GM18520 (cell line): ENCODE measurements around the gene CPT2.

Source experiments
- ATAC-seq: cut with Tn5 transposase; IDR thresholded peaks from one replicate; pipeline ENCODE4 v1.9.1; 2021; ENCODE audit not compliant: unreplicated experiment

Gene CPT2

GRCh38 chr1:53196485-53197290, at the start of gene CPT2:
TSS of gene CPT2 (plus strand) at chr1:53196824. CDS start at chr1:53196944, 120 bp downstream.
- ATAC-seq, result peak; percentile 97

DNA sequence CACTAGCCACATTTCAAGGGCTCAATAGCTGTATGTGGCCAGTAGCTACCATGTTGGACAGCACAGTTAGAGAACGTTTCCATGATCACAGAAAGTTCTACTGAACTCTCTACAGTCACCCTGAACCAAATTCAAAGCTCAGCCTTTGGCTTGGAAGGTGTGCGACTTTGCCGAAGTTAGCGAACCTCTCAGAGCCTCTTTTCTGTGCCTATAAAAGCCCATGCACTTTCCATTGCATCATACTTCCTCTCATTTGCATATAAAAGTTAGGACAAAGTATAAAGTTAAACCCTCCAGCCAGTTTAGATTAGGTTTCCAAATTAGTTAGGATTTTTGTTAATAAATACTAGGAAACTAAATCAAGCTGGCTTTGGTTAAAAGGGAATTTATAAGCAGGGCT, 49.5 kb upstream of the CPT2 start:
- no peak for ATAC-seq

DNA sequence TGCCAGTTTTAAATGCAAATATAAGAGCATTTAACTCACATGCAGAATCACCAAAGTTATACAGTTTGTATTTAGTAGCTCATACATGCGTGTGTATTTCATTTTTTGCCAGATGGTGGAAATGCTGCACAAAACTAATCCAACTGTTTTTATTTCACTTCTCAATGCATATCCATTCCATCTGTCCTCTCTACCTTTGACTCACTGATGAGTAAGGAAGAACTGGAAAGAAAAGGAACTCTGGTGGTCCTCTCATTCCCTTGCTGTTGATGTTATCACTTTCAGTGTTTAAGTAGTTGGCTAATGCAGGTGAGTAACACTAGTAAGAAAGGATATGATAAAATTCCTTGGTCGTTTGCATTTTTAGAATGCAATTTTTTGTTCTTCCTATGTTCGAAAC, 48.5 kb upstream of the CPT2 start:
- no peak for ATAC-seq

DNA sequence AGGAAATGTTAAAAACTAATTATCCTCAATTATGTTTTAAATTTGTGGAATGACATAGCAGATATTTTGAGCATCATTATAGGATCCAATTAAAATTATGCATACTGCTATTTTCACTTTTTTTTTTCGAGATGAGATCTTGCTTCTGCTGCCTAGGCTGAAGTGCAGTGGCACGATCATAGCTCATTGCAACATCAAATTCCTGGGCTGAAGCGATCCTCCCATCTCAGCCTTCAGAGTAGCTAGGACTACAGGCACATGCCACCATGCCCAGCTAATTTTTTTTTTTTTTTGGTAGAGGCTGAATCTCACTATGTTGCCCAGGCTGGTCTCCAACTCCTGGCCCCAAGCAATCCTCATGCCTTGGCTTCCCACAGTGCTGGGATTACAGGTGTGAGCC, 42.9 kb upstream of the CPT2 start:
- ATAC-seq, result no peak

DNA sequence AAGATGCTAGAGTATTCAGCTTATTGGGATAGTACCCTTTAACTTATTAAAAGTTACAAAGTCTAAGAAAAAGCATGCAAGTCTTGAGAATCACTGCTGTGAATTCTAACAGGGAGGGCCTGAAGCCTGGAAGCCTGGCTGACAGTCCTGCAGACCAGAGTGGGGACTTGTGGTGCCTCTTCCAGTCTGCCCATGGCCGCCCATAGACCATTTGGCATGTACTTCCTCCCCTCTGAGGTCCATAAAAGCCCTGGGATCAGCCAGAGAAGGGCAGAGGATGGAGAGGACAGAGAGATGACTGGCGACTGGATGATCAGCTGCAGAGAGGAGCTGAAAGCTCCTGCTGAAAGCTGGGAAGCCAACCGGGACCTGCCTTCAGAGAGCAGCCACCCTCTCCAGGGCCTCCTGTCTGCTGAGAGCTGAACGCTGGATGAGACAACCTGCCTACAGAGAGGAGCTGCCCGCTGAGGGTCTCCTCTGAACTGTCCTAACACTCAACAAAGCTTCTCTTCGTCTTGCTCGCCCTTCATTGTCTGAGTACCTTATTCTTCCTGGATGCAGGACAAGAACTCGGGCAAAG, 41.7 kb upstream of the CPT2 start:
- ATAC-seq, result no peak

DNA sequence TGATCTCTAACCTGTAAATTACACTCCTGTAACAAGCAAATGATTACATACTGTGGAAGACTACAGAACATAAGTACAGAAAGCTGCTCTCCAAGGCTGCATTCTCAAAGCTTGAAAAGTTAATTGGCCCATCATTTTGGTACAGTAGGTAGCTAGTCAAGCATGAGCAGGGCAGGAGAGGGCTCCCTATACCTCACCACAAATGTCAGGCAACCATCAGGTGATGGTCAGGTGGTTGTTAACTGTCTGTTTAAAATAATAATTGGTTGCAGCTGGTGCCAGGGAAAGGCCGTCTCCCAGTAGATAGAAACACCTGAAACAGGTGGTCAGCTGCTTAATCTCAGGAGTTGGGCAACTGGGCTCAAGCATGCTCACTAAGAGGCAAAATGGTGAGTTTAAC, 41.1 kb upstream of the CPT2 start:
- no peak for ATAC-seq

DNA sequence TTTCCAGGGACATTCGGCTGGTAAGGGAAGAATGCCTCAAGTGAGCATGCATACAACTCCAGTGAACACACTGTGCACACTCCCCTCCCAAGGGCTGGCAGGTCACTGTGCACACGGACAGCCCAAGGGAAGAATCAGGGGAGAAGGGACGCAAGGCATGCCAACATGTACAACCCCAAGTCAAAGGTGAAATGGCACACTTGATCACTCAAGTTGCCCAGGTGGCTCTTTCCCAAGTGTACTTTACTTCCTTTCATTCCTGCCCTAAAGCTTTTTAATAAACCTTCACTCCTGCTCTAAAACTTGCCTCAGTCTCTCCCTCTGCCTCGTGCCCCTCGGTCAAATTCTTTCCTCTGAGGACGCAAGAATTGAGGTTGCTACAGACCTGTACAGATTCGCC, 40.7 kb upstream of the CPT2 start:
- ATAC-seq, result no peak

DNA sequence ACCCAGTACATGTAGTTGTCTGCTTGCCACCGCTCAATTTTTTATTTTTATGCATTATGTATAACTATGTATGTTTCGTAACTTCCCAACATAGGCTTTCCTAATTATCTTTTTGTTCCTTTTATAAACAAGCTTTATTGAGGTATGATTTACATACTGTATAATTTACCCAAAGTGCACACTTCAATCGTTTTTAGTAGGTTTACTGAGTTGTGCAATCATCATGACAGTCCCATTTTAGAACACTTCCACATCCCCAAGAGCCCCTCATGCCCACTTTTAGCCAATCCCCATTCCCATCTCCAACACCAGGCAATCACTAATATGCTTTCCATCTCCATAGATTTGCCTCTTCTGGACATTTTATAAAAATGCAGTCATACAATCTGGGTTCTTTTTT, 39.8 kb upstream of the CPT2 start:
- no peak for ATAC-seq

- ATAC-seq, result no peak
Measured at GRCh38 chr1:53158900-53159299, 37.7 kb upstream of the CPT2 start.

DNA sequence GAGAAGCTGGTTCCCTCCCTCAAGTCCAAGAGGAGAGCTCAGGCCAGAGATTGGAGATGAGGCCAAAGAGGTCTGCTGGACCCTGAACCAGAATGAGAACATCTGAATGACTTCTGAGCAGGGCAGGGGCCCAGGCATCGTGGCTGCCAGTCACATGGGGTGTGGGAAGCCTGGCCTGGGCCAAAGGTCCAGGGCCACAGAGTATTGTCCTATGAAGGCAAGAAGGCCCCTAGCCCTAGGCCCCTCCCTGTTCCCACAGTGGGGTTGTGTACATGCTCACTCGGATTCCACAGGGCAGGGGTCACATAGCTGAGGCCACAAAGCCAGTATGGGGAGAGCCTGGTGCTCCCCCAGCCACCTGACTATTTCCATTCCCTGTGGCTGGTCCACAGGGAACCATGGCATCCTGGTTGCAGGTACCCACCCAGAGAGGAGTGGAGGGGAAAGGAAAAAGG, 35.7 kb upstream of the CPT2 start:
- ATAC-seq, result no peak

DNA sequence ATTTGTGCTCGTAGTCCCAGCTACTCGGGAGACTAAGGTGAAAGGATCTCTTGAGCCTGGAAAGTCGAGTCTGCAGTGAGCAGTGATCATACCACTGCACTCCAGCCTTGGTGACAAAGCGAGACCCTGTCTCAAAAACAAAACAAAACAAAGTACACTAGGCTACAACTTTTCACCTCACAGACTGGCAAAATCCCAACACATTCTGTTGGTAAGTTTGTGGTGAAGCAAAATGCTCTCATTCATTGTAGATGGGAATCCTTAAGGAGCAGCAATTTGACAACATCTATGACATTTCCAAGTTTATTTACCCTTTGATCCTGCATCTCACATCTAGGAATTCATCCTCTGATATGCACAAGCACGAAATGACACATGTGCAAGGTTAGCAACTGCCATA, 34.0 kb upstream of the CPT2 start:
- ATAC-seq, result no peak

GRCh38 chr1:53163291-53163768, 33.3 kb upstream of the CPT2 start:
- no peak for ATAC-seq

- ATAC-seq, result no peak
Measured at GRCh38 chr1:53165408-53165961, 31.1 kb upstream of the CPT2 start.

GRCh38 chr1:53166366-53166765, 30.3 kb upstream of the CPT2 start:
- ATAC-seq, result no peak

DNA sequence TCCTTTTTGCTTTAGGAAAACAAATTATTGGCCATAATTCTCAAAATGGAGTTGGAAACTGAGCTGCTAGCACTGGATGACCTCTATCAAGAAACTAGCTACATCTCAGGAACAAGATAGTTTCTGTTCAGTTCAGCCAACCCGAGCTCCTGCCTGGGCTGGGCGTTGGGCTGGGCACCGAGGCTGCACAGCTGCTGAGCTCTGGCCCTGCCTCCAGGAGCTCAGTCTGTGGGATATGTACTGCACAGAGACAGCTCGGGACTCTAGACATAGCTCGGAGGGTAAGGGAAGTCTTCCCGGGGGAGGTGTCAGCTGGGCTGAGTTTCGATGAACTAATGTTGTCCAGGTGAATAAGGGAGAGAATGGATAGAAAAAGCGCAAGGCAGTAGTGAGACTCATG, 29.7 kb upstream of the CPT2 start:
- no peak for ATAC-seq

DNA sequence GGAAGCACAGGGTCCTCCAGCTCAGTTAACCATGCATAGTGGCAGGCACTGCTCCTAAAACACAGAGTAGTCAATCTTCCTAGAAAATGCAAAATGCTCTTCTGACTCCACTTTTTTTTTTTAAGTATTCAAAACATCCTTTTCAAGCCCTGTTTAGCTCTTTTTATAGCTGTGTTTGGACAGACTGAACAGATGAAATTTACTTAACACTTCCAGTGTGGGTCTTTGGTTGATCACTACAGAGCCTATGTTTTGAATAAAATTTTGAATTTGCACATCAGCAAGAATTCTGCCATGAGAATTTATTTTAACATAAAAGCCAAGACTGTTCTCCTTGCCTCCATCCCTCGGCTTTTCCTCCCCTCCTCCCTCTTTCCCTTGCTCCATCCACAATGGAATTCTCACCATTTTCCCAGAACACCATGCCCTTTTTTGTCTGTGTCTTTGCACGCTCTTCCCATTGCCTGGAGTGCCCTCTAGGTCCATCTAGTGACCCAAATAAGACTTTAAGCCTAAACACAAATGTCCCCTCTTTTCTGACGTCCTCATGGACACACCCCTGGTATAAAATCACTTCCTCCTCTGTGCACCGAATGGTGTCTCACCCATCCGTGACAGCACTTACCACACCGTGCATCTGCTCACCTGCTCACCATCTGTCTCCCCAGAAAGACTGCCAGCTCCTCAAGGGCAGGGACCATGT, 24.0 kb upstream of the CPT2 start:
- ATAC-seq, result no peak

DNA sequence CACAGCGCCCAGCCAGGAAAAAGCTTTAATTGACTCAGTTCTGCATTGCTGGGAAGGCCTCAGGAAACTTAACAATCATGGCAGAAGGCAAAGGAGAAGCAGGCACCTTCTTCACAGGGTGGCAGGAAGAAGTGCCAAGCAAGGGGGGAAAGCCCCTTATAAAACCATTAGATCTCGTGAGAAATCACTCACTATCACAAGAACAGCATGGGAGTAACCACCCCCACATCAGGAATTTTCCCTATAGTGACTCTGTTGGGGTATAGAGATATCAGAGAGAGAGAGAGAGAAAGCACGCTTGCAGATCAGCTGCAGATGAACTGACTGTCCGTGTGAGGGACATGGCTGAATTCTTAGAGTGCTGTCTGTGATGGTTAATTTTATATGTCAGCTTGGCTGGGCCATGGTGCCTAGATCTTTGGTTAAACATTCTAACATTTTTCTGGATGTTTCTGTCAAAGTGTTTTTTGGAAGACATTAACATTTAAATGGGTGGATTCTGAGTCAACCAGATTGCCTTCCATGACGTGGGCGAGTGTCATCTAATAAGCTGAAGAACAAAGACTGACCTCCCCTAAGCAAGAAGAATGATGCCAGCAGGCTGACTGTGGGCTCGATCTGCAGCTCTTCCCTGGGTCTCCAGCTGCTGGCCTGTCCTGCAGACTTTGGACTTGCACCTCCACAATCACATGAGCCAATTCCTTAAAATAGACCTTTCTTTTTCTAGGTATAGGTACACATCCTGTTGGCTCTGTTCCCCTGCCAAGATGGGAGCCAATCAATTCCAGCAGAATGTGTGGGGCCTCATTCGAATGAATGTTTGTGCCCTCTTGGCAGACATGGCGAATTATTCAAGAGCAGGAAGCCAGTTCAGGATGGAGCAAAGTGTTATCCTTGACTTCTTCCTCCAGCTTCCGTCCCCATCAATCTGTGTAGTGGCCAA, 21.4 kb upstream of the CPT2 start:
- ATAC-seq, result no peak

DNA sequence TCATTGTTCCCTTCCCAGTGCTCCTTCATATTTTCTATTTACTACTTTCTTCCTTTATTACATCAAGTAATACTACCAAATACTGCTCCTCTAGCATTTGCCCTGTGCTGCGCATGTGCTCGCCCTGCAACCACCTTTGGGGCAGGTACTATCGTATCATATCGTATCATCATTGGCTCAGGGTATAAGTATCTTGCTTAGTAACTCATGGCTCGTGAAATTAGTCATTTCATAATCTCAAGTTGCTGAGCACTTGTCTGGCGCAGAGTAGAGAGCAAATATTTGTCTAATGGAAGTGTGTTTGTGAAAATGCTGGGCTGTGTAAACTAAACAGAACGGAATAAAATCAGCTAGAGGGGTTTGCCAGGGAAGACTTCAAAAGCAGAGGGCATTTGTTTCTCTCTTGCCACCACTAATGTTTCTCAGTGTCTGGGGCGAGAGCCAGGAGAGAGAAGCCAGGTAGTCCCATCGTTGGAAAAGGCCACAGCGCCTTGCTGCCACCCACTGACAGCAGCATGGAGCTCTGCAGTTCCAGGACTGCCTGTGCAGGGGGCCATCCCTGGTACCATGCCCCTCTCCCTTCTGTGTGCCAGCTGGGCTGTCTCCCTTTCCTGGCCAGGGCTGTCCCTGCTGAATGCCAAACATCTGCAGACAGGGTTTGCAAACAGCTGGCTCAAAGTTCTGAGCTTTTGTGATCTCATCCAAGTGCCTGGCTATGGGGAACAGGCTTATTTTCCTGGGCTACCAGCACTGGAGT, 20.0 kb upstream of the CPT2 start:
- ATAC-seq, result no peak

DNA sequence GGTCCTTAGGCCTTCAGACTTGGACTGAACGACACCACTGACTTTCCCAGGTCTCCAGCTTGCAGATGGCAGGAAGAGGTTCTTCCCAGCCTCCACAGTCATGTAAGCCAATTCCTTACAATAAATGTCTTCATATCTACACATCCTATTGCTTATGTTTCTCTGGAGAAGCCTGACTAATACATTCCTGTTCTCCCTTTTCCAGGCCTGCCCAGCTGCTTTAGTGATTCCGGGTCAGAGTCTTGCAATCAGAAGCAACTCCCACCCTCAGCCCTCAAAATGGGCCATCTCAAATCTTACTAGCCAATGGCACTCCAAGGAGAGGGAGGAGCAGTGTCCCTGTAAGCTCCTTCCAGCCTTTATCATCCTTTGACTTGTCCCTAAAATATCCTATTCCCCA, 16.4 kb upstream of the CPT2 start:
- no peak for ATAC-seq

GRCh38 chr1:53180951-53181350, 15.7 kb upstream of the CPT2 start:
- ATAC-seq, result no peak
